HepG2 (cell line): Measurements from ENCODE around the gene CTDNEP1. TPM values are rescaled to one million over a fixed set of nuclear protein-coding genes. Genes with fewer than 3 reads are reported as not detected.

Source experiments
- ELF4 ChIP-seq: sonication (generic); formaldehyde crosslinking; IDR thresholded peaks from 2 replicates; pipeline ENCODE4 v1.5.0; 2020; ENCODE audit warnings: missing genetic modification reagents, mild to moderate bottlenecking, moderate library complexity, borderline replicate concordance
- GTF2F1 ChIP-seq: fragments of 150-350 bp; IDR thresholded peaks from 2 replicates; pipeline ENCODE4 v1.6.1; 2014; ENCODE audit warnings: low read length
- HOXA5 ChIP-seq: sonication (generic); formaldehyde crosslinking; IDR thresholded peaks from 2 replicates; pipeline ENCODE4 v1.4.0; 2020; ENCODE audit warnings: missing genetic modification reagents
- ISX ChIP-seq: sonication (generic); formaldehyde crosslinking; conservative IDR thresholded peaks from 2 replicates; pipeline ENCODE4 v1.5.0; 2020; ENCODE audit warnings: missing genetic modification reagents
- KDM3A ChIP-seq: IDR thresholded peaks from 2 replicates; pipeline ENCODE4 v1.6.1; 2018; ENCODE audit warnings: low read depth, missing compliant biosample characterization
- KLF15 ChIP-seq: sonication (generic); formaldehyde crosslinking; IDR thresholded peaks from 2 replicates; pipeline ENCODE4 v1.8.1; 2023; ENCODE audit warnings: borderline replicate concordance, mild to moderate bottlenecking, inconsistent platforms, missing genetic modification reagents, mixed read lengths
- KLF6 ChIP-seq: IDR thresholded peaks from 2 replicates; pipeline ENCODE4 v1.8.0; 2016; ENCODE audit warnings: missing biosample characterization, missing genetic modification reagents
- MTF1 ChIP-seq: sonication (generic); formaldehyde crosslinking; IDR thresholded peaks from 2 replicates; pipeline ENCODE4 v1.5.0; 2020; ENCODE audit warnings: missing genetic modification reagents
- NFYB ChIP-seq: sonication (generic); formaldehyde crosslinking; IDR thresholded peaks from 2 replicates; pipeline ENCODE4 v1.4.0; 2020; ENCODE audit warnings: missing genetic modification reagents
- PAF1 ChIP-seq: IDR thresholded peaks from 2 replicates; pipeline ENCODE4 v1.6.1; 2016; ENCODE audit warnings: missing genetic modification reagents, missing compliant biosample characterization
- TP53 ChIP-seq: sonication (generic); formaldehyde crosslinking; conservative IDR thresholded peaks from 2 replicates; pipeline ENCODE4 v1.4.0; 2020; ENCODE audit warnings: missing genetic modification reagents
- XRCC5 ChIP-seq: fragments of 200-400 bp; formaldehyde crosslinking; optimal IDR thresholded peaks from 2 replicates; pipeline ENCODE3; 2017; ENCODE audit warnings: mild to moderate bottlenecking, low read length
- ZNF101 ChIP-seq: sonication (generic); formaldehyde crosslinking; IDR thresholded peaks from 2 replicates; pipeline ENCODE4 v1.4.0; 2020; ENCODE audit warnings: mild to moderate bottlenecking, low read depth, missing genetic modification reagents, borderline replicate concordance
- ZNF251 ChIP-seq: sonication (generic); formaldehyde crosslinking; IDR thresholded peaks from 2 replicates; pipeline ENCODE4 v1.9.0; 2021; ENCODE audit warnings: mild to moderate bottlenecking, missing genetic modification reagents
- ZNF432 ChIP-seq: sonication (generic); formaldehyde crosslinking; IDR thresholded peaks from 2 replicates; pipeline ENCODE4 v1.5.0; 2020; ENCODE audit warnings: missing genetic modification reagents, mild to moderate bottlenecking, borderline replicate concordance
- ZNF546 ChIP-seq: sonication (generic); formaldehyde crosslinking; conservative IDR thresholded peaks from 2 replicates; pipeline ENCODE4 v1.8.1; 2023; ENCODE audit warnings: mild to moderate bottlenecking, missing genetic modification reagents
- ZNF557 ChIP-seq: sonication (generic); formaldehyde crosslinking; IDR thresholded peaks from 2 replicates; pipeline ENCODE4 v1.4.0; 2020; ENCODE audit warnings: missing genetic modification reagents
- ZNF563 ChIP-seq: sonication (generic); formaldehyde crosslinking; IDR thresholded peaks from 2 replicates; pipeline ENCODE4 v1.8.0; 2022; ENCODE audit warnings: mild to moderate bottlenecking, moderate library complexity, missing genetic modification reagents
- ZNF772 ChIP-seq: sonication (generic); formaldehyde crosslinking; IDR thresholded peaks from 2 replicates; pipeline ENCODE4 v1.5.0; 2020; ENCODE audit warnings: mild to moderate bottlenecking, missing genetic modification reagents
- polyA plus RNA-seq, 8 experiments: library from polyadenylated mRNA; depleted of rRNA in 3 of 8; stranded (reverse) in 7 of 8; unstranded in 1 of 8; fragments of >200 nt; fragmentation: Illumina TruSeq in 4 of 8; extraction: Trizol in 4 of 8; gene quantifications; 2 replicates each; pipeline versions ENCODE4 v1.2.1 to v1.2.3, GENCODE V29; 2011 to 2016; ENCODE audit warnings: low read depth in 4 of 8, missing spikeins in 1 of 8, mixed read lengths in 1 of 8; ENCODE audit not compliant: insufficient read depth in 1 of 8
- total RNA-seq, 5 experiments: library from RNA; depleted of rRNA; stranded (reverse); fragments of >200 nt; fragmentation: Illumina TruSeq; extraction: Trizol; gene quantifications; 2 replicates each; pipeline ENCODE4 v1.2.3, GENCODE V29; 2016; ENCODE audit warnings: low read depth in 1 of 5
- TF ChIP-seq, protein P1 (sequence below), 2 experiments: sonication (generic) in 1 of 2; formaldehyde crosslinking in 1 of 2; IDR thresholded peaks; 2 replicates each; pipeline versions ENCODE4 v1.4.0 to v1.6.1; 2016 to 2020; ENCODE audit warnings: borderline replicate concordance in 1 of 2, low read depth in 1 of 2, mild to moderate bottlenecking in 1 of 2, missing genetic modification reagents in 1 of 2
- TF ChIP-seq, protein P2 (sequence below): IDR thresholded peaks from 2 replicates; pipeline ENCODE4 v1.6.1; 2016; ENCODE audit warnings: missing genetic modification reagents, missing compliant biosample characterization
- TF ChIP-seq, protein P3 (sequence below): sonication (generic); formaldehyde crosslinking; IDR thresholded peaks from 2 replicates; pipeline ENCODE4 v1.5.0; 2020; ENCODE audit warnings: missing genetic modification reagents, mild to moderate bottlenecking, borderline replicate concordance
- TF ChIP-seq, protein P4 (sequence below): sonication (generic); formaldehyde crosslinking; IDR thresholded peaks from 2 replicates; pipeline ENCODE4 v1.5.0; 2020; ENCODE audit warnings: missing genetic modification reagents, mild to moderate bottlenecking, borderline replicate concordance

Gene CTDNEP1
- total and polyA plus RNA-seq, 2 of the 13 experiments (the other 11 are each of a cell fraction or from before 2014, with no cell fraction given) = 19.8 to 118 TPM

DNA sequence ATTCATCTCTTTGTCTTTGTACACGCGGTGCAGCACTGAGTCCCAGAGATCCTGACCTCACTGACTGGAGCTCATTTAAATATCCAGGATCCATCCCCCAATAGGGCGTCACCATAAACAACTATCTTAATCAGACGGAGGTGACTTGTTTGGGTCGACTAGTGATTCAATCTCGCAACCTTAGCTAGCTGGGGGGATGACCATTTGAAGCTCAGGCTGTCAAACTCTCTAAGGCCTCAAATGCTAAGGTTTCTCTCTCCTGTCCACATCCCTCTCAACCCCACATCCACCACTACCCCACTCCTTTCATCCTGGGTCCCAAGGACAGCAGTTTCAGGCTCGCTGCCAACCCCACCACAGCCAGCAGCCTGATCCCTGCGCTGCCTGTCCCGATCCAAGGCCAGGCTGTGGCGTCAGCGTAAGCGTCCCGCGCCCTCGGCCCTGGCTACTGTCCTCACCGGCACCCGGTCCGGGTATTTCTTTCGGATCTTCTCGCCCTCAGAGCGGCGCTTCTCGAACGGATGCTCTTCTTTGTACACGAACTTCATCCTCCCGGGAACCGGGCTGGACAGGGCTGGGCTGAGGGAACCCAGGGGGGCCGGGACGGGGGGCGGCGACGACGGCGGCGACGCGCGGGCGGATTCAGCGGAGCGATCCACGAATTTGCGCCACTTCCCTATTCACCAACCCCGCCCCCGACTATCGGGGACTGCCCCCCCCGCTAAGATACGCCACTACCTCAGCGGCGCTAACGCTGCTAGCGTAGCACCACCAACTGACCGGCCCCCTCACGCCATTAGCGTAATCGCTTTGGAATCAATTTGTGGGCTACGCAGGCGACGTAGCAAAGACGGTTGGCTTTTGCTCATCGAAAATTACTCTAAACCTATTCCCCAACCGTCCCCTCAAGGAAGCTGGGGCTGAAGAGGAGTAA, 9.5 kb downstream of the CTDNEP1 start, which contains the start of gene GABARAP (continued):
- TF ChIP-seq, protein P1, sequence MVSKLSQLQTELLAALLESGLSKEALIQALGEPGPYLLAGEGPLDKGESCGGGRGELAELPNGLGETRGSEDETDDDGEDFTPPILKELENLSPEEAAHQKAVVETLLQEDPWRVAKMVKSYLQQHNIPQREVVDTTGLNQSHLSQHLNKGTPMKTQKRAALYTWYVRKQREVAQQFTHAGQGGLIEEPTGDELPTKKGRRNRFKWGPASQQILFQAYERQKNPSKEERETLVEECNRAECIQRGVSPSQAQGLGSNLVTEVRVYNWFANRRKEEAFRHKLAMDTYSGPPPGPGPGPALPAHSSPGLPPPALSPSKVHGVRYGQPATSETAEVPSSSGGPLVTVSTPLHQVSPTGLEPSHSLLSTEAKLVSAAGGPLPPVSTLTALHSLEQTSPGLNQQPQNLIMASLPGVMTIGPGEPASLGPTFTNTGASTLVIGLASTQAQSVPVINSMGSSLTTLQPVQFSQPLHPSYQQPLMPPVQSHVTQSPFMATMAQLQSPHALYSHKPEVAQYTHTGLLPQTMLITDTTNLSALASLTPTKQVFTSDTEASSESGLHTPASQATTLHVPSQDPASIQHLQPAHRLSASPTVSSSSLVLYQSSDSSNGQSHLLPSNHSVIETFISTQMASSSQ (IDR thresholded peaks at IDR 0.05; ENCODE audit: low read depth) = no peak
- TF ChIP-seq, protein P1 (CRISPR knock-in tag; IDR thresholded peaks at IDR 0.05; ENCODE audit: borderline replicate concordance) = no peak
- TF ChIP-seq ISX (CRISPR knock-in tag) (no peak), ELF4 (CRISPR knock-in tag) (0 out of 2 replicates have a peak, but pooled peaks have one; percentile 11), ZNF546 (CRISPR knock-in tag) (0 out of 2 replicates have a peak, but pooled peaks have one; percentile 66), XRCC5 (peak; percentile 48), ZNF563 (peak; percentile 80; the same call in 1 of the 2 replicates), ZNF432 (CRISPR knock-in tag) (no peak), GTF2F1 (no peak), KLF6 (CRISPR knock-in tag) (peak; percentile 44; the same call in 1 of the 2 replicates), MTF1 (no peak), KLF15 (CRISPR knock-in tag) (peak; percentile 21; the same call in 1 of the 2 replicates), ZNF251 (CRISPR knock-in tag) (no peak), TP53 (CRISPR knock-in tag) (no peak), ZNF772 (CRISPR knock-in tag) (peak; percentile 88), HOXA5 (peak; percentile 85), PAF1 (no peak), ZNF101 (CRISPR knock-in tag) (0 out of 2 replicates have a peak, but pooled peaks have one; percentile 10), KDM3A (CRISPR knock-in tag) (peak; percentile 74; the same call in 1 of the 2 replicates), NFYB (CRISPR knock-in tag) (peak; percentile 21; the same call in 1 of the 2 replicates), ZNF557 (CRISPR knock-in tag) (no peak; the same call in 1 of the 2 replicates)
- TF ChIP-seq, protein P2, sequence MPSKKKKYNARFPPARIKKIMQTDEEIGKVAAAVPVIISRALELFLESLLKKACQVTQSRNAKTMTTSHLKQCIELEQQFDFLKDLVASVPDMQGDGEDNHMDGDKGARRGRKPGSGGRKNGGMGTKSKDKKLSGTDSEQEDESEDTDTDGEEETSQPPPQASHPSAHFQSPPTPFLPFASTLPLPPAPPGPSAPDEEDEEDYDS = peak; percentile 49; the same call in 1 of the 2 replicates
- TF ChIP-seq, protein P3, sequence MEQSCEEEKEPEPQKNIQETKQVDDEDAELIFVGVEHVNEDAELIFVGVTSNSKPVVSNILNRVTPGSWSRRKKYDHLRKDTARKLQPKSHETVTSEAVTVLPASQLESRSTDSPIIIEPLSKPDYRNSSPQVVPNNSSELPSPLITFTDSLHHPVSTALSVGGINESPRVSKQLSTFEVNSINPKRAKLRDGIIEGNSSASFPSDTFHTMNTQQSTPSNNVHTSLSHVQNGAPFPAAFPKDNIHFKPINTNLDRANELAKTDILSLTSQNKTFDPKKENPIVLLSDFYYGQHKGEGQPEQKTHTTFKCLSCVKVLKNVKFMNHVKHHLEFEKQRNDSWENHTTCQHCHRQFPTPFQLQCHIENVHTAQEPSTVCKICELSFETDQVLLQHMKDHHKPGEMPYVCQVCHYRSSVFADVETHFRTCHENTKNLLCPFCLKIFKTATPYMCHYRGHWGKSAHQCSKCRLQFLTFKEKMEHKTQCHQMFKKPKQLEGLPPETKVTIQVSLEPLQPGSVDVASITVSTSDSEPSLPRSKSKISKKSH (CRISPR knock-in tag) = peak; percentile 39; the same call in 1 of the 2 replicates
- TF ChIP-seq, protein P4, sequence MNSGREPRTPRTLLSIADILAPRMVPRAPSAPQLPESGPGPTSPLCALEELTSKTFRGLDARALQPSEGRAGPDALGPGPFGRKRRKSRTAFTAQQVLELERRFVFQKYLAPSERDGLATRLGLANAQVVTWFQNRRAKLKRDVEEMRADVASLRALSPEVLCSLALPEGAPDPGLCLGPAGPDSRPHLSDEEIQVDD (CRISPR knock-in tag) = 0 out of 2 replicates have a peak, but pooled peaks have one; percentile 57
